HG03025 (cell line): Measurements from ENCODE around the gene SSPN.
A peak's percentile ranks its signal among the peaks of the same experiment; 100 is the strongest.

Source experiments
- ATAC-seq: cut with Tn5 transposase; IDR thresholded peaks from one replicate; pipeline ENCODE4 v1.9.1; 2021; ENCODE audit warnings: mild to moderate bottlenecking, moderate library complexity; ENCODE audit not compliant: unreplicated experiment, low FRiP score

The SSPN gene

DNA sequence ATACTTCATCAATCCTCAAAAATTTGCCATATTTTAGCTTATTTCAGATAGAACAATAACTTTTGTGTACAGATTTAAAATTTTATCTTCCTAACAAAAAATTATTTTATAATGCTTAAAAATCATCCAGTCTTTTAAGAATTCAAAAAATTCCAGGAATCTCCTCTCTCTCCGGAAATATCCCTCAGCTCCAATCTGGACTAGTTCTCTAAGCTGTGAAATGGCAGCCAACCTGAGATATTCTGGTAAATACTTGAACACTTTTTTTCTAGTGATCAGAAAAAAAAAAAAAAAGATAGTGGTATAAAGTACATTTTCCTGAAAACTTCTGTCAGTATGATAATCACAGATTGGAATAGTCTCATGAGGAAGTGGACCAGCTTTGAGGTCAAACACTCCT lies 57.6 kb downstream of the SSPN start:
- ATAC-seq = no peak

- no peak for ATAC-seq
Observed at GRCh38 chr12:26255893-26256645, 60.7 kb downstream of the SSPN start.

DNA sequence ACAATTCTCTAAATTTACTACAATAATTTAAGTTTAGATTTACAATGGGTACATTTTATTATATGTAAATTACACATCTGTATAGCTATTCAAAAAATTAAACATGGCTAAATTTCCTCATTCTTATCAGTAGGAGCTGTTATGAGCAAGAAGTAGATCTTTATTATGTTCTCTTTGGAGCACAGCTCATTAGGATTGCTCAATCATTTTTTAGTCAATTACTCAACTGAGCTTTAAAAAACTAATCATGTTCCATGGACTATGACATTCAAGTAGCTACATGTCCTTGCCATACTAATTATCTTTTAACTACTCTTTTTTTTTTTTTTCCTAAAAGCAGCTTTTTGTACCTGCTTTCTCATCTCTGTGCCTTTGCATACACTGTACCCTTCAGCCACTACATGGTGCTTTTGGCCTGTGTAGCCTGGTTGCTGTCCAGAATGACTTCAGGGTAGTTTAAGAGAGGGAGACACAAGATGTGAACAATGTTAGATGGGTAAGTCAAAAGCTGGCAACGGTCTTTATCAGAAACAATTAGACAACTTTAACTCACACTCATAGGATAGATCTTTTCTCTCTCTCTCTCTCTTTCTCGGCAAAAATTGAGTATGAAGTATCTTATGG lies 69.0 kb downstream of the SSPN start:
- ATAC-seq = no peak

DNA sequence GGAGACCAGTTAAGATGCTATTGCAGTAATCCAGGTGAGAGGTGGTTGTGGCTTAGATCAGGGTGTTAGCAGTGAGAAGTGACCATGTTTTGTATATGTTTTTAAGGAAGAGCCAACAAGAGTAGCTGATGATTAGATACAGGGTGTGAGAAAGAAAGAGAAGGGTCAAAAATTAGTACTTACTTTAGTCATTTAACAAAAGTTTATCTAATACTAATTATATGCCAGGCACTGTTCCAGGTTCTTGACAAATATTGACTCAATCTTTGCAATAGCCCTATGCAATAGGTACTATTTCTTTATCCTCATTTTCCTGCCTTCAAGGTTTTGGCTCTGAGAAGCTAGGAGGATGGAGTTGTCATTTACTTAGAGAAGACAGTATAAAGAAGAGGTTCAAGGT lies 70.2 kb downstream of the SSPN start:
- no peak for ATAC-seq

- ATAC-seq = no peak
Observed at GRCh38 chr12:26266881-26267280, 71.5 kb downstream of the SSPN start.

DNA sequence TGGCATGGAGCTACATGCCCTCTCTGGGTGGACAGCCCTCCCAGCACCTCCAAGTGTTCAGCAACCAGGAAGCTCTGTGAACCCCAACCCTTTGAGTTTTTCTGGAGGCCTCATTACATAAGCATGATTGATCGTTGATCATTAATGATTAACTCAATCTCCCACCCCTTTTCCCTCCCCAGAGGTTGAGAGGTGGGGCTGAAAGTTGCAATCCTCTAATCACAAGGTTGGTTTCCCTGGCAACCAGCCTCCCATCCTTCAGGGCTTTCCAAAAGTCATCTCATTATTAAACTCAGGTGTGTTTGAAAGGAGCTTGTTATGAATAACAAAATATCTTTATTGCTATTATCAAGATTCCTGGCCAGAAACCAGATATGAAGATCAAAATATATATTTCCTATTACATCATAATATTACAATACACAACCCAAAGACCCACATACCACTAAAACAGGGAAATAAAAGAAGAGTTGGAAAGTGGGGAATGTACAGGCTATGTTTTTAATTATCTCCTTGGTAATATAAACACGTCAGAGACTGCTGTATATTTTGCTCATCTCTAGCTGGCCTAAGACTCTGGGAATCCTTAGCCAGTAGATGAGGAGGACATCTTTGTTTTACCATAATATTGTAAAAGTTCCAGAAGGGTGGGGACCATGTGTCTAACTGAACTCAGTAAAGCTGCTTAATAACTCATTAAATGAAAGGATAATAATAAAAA lies 73.6 kb downstream of the SSPN start:
- ATAC-seq = no peak

- ATAC-seq = no peak
Observed at GRCh38 chr12:26269562-26270284, 74.3 kb downstream of the SSPN start.

DNA sequence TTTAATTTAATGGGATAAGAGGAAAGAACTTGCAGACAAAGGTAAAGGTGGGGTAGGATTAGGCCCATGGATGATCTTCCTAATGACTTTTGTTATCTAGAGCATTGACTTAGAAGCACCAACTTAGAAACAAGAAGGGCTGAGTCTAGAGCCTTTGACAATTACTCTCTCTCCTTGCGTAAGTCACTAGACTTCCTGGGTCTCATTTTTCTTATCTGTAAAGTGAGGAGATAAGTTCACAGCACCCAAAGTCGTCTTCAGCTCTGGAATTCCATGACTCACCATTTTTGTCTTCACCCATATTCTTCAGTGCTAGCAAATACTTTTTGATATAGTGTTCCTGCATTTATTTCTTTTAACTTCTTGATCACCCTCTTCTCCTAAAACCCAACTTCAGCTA lies 75.7 kb downstream of the SSPN start:
- no peak for ATAC-seq

DNA sequence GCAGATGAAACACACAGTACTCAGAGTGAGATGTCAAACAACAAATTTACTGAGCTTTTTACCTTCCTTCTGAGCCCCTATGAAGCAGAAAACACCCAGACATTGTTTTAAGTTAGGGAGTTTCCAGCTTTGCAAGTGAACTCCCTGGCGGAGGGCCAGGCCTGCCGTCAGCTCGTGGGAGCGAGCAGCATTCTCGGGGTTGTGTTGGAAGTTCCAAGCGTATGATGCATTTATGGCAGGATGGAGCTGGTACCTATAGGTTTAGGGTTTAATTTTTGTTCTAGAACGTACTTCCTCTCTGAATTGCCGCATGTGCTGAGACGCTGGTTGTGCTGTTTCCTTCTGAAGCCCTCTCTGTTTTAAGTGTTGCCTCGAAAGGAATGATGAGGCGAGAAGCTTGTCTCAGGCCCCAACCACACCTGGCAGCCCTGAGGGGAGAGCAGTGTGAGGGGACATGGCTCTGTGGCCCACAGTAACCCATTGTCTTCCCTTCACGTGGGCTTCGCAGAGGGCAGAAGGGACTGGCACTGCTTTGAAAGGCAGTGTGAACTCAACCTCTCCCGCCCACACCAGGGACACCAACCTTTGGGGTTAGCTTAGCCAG lies 76.6 kb downstream of the SSPN start:
- no peak for ATAC-seq

GRCh38 chr12:26272851-26273250 lies 77.5 kb downstream of the SSPN start:
- ATAC-seq = no peak

GRCh38 chr12:26273811-26274210 lies 78.4 kb downstream of the SSPN start:
- no peak for ATAC-seq

DNA sequence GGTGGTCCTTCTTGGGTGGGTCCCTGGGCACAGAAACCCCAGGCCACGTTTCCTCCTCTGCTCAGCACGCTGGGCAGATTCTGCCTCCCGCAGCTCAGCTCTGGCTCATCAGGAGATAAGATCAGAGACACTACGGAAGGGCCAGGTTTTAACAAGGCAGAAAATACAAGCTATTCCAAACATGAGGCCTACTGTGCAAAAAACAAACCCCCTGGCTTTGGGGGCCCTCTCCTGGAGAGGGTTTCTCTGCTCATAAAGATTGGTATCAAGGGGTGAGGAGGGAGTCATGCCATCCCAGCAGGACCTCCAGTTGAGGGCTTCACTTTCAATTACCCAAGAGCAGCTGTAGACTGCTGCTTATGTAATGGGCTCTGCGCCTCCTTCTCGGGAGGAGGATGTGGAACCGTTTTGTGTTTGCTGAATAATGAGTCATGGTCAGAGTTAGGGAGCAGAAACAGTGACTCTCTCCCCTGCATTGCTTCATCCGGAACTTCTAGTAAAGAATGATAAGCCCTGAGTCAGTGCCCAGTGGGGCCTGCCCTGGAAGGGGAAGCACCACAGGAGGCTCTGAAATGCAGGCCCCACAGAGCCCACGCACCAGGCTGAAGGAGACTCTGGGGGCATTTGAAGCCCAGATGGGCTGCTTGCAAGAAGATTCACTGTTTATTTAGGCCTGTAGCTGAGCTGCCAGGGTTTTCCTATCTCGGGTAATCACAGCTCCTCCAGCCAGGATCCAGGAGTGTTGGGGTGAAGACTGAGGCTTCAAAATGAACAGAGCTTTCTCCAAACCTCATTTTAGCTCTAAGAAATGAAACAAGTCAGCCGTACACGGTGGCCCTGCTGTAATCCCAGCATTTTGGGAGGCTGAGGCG lies 79.3 kb downstream of the SSPN start:
- ATAC-seq = peak; percentile 90

- no peak for ATAC-seq
Observed at GRCh38 chr12:26275313-26276131, 80.1 kb downstream of the SSPN start.

GRCh38 chr12:26276709-26277108 lies 81.3 kb downstream of the SSPN start:
- no peak for ATAC-seq

DNA sequence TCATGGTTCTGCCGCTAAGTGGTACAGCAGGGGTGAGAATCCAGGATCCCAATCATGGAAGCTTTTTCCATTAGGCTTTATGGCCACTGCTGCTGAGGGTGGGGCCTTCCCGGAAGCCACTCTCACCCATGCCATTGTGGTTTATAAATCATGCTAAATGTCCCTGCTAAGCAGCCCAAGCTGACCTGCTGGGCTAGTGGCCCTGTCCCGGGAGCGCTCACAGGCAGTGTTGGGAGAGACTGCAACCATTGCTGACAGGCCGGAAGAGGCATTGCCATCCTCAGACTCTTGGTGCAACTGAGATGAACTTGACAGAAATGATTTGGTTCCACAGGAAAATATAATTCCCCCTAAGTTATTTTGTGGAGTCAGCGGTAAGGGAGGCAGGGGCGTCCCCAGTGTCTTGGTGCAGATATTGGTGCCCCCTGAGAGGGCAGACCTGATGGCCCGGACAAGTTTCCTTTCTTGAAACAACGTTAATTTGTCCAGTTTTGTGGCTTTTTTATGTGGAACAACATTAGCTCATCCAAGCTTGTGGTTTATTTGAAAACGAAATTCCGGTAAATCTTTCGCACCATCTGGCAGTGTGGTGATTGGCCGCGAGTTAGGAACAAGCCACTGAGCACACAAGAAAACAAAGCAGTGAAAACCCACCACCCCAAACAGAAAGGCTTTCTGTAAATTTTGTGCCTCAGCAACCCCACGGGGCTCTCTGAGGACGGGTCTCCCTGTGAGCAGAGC lies 82.3 kb downstream of the SSPN start:
- ATAC-seq = no peak

DNA sequence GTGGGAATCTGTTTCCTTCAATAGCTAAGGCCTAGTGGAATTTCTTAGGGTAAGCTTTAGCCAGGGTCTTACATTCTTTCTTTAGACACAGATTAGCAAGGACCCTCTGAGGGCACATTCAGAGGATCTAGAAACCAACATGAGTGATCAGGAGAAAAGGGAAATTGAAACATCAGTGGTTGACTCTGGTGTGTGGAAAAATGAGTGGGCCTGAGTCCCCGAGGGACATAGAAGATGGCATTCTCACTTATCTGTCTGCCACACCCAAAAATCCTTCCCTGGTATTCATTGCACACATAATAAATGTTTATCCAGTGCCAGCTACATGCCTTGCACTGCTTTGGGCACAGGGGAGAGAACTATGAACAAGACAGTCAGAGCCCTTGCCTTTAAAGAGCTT lies 82.9 kb downstream of the SSPN start:
- no peak for ATAC-seq

DNA sequence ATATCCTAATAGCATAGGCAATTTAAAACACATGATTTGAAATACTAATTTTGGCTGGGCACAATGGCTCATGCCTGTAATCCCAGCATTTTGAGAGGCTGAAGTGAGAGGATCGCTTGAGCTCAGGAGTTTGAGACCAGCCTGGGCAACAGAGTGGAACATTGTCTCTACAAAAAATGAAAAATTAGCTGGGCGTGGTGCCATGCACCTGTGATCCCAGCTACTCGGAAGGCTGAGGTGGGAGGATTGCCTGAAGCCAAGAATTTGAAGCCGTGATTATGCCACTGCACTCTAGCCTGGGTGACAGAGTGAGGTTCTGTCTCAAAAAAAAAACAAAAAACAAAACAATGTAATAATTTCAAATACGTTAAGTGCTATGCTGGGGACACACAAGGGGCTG lies 83.3 kb downstream of the SSPN start:
- no peak for ATAC-seq

- ATAC-seq = no peak
Observed at GRCh38 chr12:26279091-26279490, 83.7 kb downstream of the SSPN start.
